Measurements from ENCODE around the gene USP38.

The USP38 gene

DNA sequence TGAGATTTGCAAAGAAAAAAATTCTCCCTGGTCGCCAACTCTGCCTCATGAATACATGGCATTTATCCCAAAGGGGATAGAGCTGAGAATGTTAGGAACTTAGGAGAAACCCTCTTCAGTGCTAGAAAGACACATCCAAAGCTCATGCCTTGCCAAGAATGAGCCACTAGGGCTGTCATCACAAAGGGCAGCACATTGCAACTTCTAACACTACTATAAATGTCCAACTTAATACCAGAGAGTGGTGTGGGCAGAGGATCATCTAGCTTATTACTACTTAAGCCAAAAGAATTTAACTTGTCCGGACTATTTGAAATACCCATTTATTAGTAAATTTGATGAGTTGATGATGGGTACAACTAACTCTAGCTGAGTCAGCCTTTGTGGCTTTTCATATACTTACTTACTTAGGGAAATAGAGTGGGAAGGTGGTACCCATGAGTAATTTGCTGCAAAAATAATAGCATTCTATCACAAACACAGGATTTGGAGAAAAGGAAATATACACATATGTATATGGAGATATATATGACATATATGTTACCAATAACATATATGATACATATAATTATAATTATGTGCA lies 85.6 kb downstream of the USP38 start:
- DNase-seq (ENCODE audit: low read depth), result no peak

Data from HS-27A (cell line).